Globus pallidus (tissue), 1 donor: ENCODE results near the gene SLA2.
A peak's percentile ranks its signal among the peaks of the same experiment; 100 is the strongest.

Source experiments
- DNase-seq: peaks from one replicate; pipeline ENCODE4 v3.0.0-alpha.2; 2015; ENCODE audit warnings: low spot score

The SLA2 gene

GRCh38 chr20:36607586-36608387 lies 38.2 kb downstream of the SLA2 start:
- no peak for DNase-seq

GRCh38 chr20:36606158-36607066 lies 39.6 kb downstream of the SLA2 start:
- no peak for DNase-seq

- peak; percentile 96 for DNase-seq
Observed at GRCh38 chr20:36605399-36606157, 40.4 kb downstream of the SLA2 start, which contains the start of gene RAB5IF. Gene RAB5IF (plus strand): TSS chr20:36605779. CDS start chr20:36605952, 173 bp downstream.

- DNase-seq, result no peak
Observed at GRCh38 chr20:36604952-36605398, 41.0 kb downstream of the SLA2 start.

- peak; percentile 24 for DNase-seq
Observed at GRCh38 chr20:36601540-36601939, 44.5 kb downstream of the SLA2 start.

- DNase-seq, result peak; percentile 23
Observed at GRCh38 chr20:36599912-36600345, 46.1 kb downstream of the SLA2 start.

- no peak for DNase-seq
Observed at GRCh38 chr20:36593347-36593929, 52.6 kb downstream of the SLA2 start.

- no peak for DNase-seq
Observed at GRCh38 chr20:36591854-36592641, 53.9 kb downstream of the SLA2 start.

GRCh38 chr20:36591281-36591680 lies 54.7 kb downstream of the SLA2 start:
- DNase-seq, result no peak

- DNase-seq, result no peak
Observed at GRCh38 chr20:36587388-36588070, 58.5 kb downstream of the SLA2 start.

GRCh38 chr20:36585410-36586125 lies 60.4 kb downstream of the SLA2 start:
- DNase-seq, result no peak

- DNase-seq, result no peak
Observed at GRCh38 chr20:36584018-36584481, 61.9 kb downstream of the SLA2 start.

- no peak for DNase-seq
Observed at GRCh38 chr20:36582821-36583220, 63.2 kb downstream of the SLA2 start.

GRCh38 chr20:36582322-36582721 lies 63.7 kb downstream of the SLA2 start:
- no peak for DNase-seq

GRCh38 chr20:36579996-36580545 lies 65.9 kb downstream of the SLA2 start:
- no peak for DNase-seq

GRCh38 chr20:36578356-36579041 lies 67.5 kb downstream of the SLA2 start:
- no peak for DNase-seq

- no peak for DNase-seq
Observed at GRCh38 chr20:36576081-36576445, 69.9 kb downstream of the SLA2 start.

GRCh38 chr20:36574366-36575135 lies 71.4 kb downstream of the SLA2 start:
- no peak for DNase-seq
